Stomach (tissue), 9 donors: ENCODE data around the gene HGS. TPM values are rescaled to one million over a fixed set of nuclear protein-coding genes. Genes with fewer than 3 reads are reported as not detected.
A peak's percentile ranks its signal among the peaks of the same experiment; 100 is the strongest.

Experiments
- DNase-seq, 2 donors: peaks; one replicate each; pipeline versions ENCODE4 v3.0.0 to v3.0.0-alpha.2; 2013 to 2019
- H3K27ac ChIP-seq, 5 donors: fragments of 200-600 bp in 4 of 5; sonication (generic) in 4 of 5; one replicate each; pipeline ENCODE4 v1.5.1; 2013 to 2019; ENCODE audit warnings: mild to moderate bottlenecking in 1 of 5, moderate library complexity in 1 of 5
- H3K27me3 ChIP-seq, 3 donors: fragments of 200-600 bp; sonication (generic); one replicate each; pipeline ENCODE4 v1.5.1; 2017 to 2019; ENCODE audit warnings: mixed run types in 1 of 3
- H3K36me3 ChIP-seq, 4 donors: fragments of 200-600 bp; sonication (generic); 1 replicate in 3 of 4; 2 replicates in 1 of 4; pipeline ENCODE4 v1.5.1; 2016 to 2019
- H3K4me1 ChIP-seq, 4 donors: fragments of 200-600 bp; sonication (generic); one replicate each; pipeline ENCODE4 v1.5.1; 2016 to 2019
- H3K4me3 ChIP-seq, 4 donors: fragments of 200-600 bp; sonication (generic) in 3 of 4; one replicate each; pipeline ENCODE4 v1.5.1; 2016 to 2019; ENCODE audit warnings: mild to moderate bottlenecking in 1 of 4
- H3K9me3 ChIP-seq, 4 donors: fragments of 200-600 bp; sonication (generic); one replicate each; pipeline ENCODE4 v1.5.1; 2016 to 2019
- CTCF ChIP-seq, 7 experiments: fragments of 450-650 bp in 4 of 7; fragments of 200-600 bp in 3 of 7; sonication (generic) in 3 of 7; IDR thresholded peaks; one replicate each; pipeline ENCODE4 v1.5.1; 2016 to 2019; ENCODE audit warnings: antibody characterized with exemption in 7 of 7, control low read depth in 2 of 7, mild to moderate bottlenecking in 1 of 7
- EP300 ChIP-seq: sonication (generic); formaldehyde crosslinking; IDR thresholded peaks from one replicate; pipeline ENCODE4 v1.6.1; 2017; ENCODE audit warnings: antibody characterized with exemption
- POLR2A ChIP-seq, 4 donors: fragments of 450-650 bp; IDR thresholded peaks; one replicate each; pipeline ENCODE4 v1.6.1; 2016; ENCODE audit warnings: antibody characterized with exemption in 4 of 4, control low read depth in 2 of 4, mild to moderate bottlenecking in 1 of 4, moderate library complexity in 1 of 4
- POLR2AphosphoS5 ChIP-seq, 3 donors: sonication (generic); formaldehyde crosslinking; IDR thresholded peaks; one replicate each; pipeline ENCODE4 v1.6.1; 2016; ENCODE audit warnings: antibody characterized with exemption in 3 of 3
- WGBS, 5 donors: extraction: QIAGEN DNeasy Blood & Tissue Kit in 3 of 5; methylation state at CpG; one replicate each; pipeline versions ENCODE4 v1.1.5 to v1.1.7; 2013 to 2018; 5-methylcytosine and 5-hydroxymethylcytosine counted together
- intact Hi-C: fragments of 100-400 bp; cut with DNase I; formaldehyde crosslinking; loops from one replicate; pipeline ENCODE4 v1.15.1; 2023; ENCODE audit warnings: low total_unique reads
- polyA plus RNA-seq, 3 donors: library from polyadenylated mRNA; stranded (reverse); fragments of 200-250 nt; gene quantifications; one replicate each; pipeline ENCODE4 v1.2.3, GENCODE V29; 2013
- total RNA-seq, 5 donors: library from RNA; depleted of rRNA; stranded (reverse); fragments of >200 nt; gene quantifications; one replicate each; pipeline versions ENCODE4 v1.1.0 to v1.2.3, GENCODE V29; 2014 to 2016
- donor health status: healthy with polysubstance abuse.
- donor health status: Bipolar disorder and iron deficiency.
- donor health status: healthy.

HGS gene
- total and polyA plus RNA-seq, 8 donors = 52.0 to 275 (median 129) TPM

- no peak overlapping the region for H3K27ac ChIP-seq
- H3K4me1 ChIP-seq = peaks cover 33 to 46% (median 44%) of the 10 kb centered on the region in 4 donors
- 85 to 90% (median 86%) methylated on average over 19 to 25 of the region's 25 CpGs for WGBS, 5 donors
- no peak for DNase-seq
- no peaks in the 10 kb centered on the region for H3K27me3 ChIP-seq
- peaks cover 30 to 37% (median 33%) of the 10 kb centered on the region in 4 donors for H3K36me3 ChIP-seq
- no peak for TF ChIP-seq CTCF (IDR thresholded peaks at IDR 0.05)
- TF ChIP-seq POLR2A (IDR thresholded peaks at IDR 0.05) = no peak
- TF ChIP-seq EP300 = no peak
- no peak for TF ChIP-seq POLR2AphosphoS5 (IDR thresholded peaks at IDR 0.05)
- H3K9me3 ChIP-seq = no peaks in the 10 kb centered on the region
- H3K4me3 ChIP-seq = no peak overlapping the region
- intact Hi-C loops = no loop called here
Observed at GRCh38 chr17:81707725-81708646, 24.2 kb downstream of the HGS start.

- Histone ChIP-seq H3K27me3 (no peaks in the 10 kb centered on the region), H3K9me3 (no peaks in the 10 kb centered on the region), H3K4me1 (peaks cover 38 to 51% (median 47%) of the 10 kb centered on the region in 4 donors), H3K36me3 (peaks cover 30 to 37% (median 33%) of the 10 kb centered on the region in 4 donors), H3K4me3 (no peak overlapping the region), H3K27ac (no peak overlapping the region)
- no peak for DNase-seq
- whole genome bisulfite sequencing, 5 donors = 88 to 95% (median 91%) methylated on average over 13 to 17 of the region's 17 CpGs
- intact Hi-C loops = no loop called here
- no peak for TF ChIP-seq POLR2AphosphoS5 (IDR thresholded peaks at IDR 0.05)
- no peak for TF ChIP-seq CTCF (IDR thresholded peaks at IDR 0.05)
- TF ChIP-seq POLR2A (IDR thresholded peaks at IDR 0.05) = no peak
- no peak for TF ChIP-seq EP300
Observed at GRCh38 chr17:81708739-81709185, 25.0 kb downstream of the HGS start.

GRCh38 chr17:81710514-81711308, 26.9 kb downstream of the HGS start:
- intact Hi-C loops = no loop called here
- WGBS, 5 donors = 9 to 16% (median 14%) methylated on average over 21 to 29 of the region's 29 CpGs
- H3K27ac ChIP-seq = peak overlapping the region; percentile 77 to 90 (median 85)
- no peak for TF ChIP-seq POLR2A (IDR thresholded peaks at IDR 0.05)
- peaks cover 40 to 54% (median 48%) of the 10 kb centered on the region in 4 donors for H3K4me1 ChIP-seq
- no peaks in the 10 kb centered on the region for H3K9me3 ChIP-seq
- H3K36me3 ChIP-seq = peaks cover 23 to 35% (median 27%) of the 10 kb centered on the region in 4 donors
- peak overlapping the region in 3 of 4 donors; percentile 61 to 91 (median 82) for H3K4me3 ChIP-seq
- DNase-seq = peak in 1 of 2 donors; percentile 59
- H3K27me3 ChIP-seq = no peaks in the 10 kb centered on the region

GRCh38 chr17:81711814-81712467, 28.1 kb downstream of the HGS start, which contains the start of gene SLC25A10:
SLC25A10 (plus strand) TSS chr17:81712284; CDS start chr17:81712427, 143 bp downstream.
- intact Hi-C loops = no loop called here

More at GRCh38 chr17:81711814-81712467, 28.1 kb downstream of the HGS start, which contains the start of gene SLC25A10:
- H3K27ac ChIP-seq = peak within 1 kb of the TSS; percentile 77 to 90 (median 85)
- WGBS, 5 donors = 0% methylated on average over 17 to 82 of the region's 89 CpGs
- no peaks in the 10 kb centered on the region for H3K27me3 ChIP-seq
- peak within 1 kb of the TSS; percentile 61 to 94 (median 86) for H3K4me3 ChIP-seq
- peak; percentile 92 to 94 for DNase-seq
- TF ChIP-seq POLR2A (IDR thresholded peaks at IDR 0.05) (no peak), EP300 (no peak), POLR2AphosphoS5 (IDR thresholded peaks at IDR 0.05) (peak in 2 of 3 donors; percentile 68 to 84), CTCF (IDR thresholded peaks at IDR 0.05) (peak in 1 of 7 experiments; percentile 33)
- H3K9me3 ChIP-seq = no peaks in the 10 kb centered on the region
- H3K4me1 ChIP-seq = peaks cover 40 to 54% (median 48%) of the 10 kb centered on the region in 4 donors
- peaks cover 14 to 34% (median 25%) of the 10 kb centered on the region in 4 donors for H3K36me3 ChIP-seq
